ENCODE results near the gene PGAP6.
"Not testable (repeated sequence)": the region's sequence is repeated elsewhere in the genome, so short reads cannot be mapped to it uniquely, and the experiment has no call there.

- TF ChIP-seq POLR2A (IDR thresholded peaks at IDR 0.05; ENCODE audit: low read depth, low read length); TAF1 (IDR thresholded peaks at IDR 0.05; ENCODE audit: borderline replicate concordance, low read depth, low read length): not testable (repeated sequence)
These were observed 40.4 kb downstream of the PGAP6 start for GRCh38 chr16:341095-341973.

All from GM12892 (cell line).